ENCODE data around the gene SSBP3.

DNA sequence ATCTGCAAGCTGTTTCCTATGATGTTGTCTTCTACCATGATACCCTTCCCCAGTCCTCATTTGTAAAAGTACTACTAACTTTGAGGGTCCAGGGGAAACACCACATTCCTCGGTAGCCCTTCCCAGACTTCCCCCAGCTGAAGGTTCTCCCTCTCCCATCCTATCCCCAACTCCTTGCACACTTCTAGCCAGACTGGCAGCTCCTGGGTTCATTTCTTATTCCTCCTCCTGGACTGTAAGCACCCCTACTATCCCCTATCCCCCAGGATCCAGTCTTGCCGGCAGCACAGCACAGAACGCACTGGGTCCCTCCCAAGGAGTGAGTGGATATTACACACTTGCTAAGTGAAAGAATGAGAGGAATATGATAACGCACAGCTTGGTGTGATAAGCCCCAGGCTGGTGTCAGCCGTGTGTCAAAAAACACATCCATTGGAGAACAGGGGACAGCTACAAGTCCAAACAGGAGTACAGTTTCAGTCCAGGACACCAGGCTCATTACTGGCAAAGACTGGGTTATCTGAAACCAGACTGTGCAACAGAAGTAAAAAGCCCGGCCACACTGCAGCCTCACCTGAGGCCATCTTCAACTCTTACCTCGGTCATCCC, 100.2 kb downstream of the SSBP3 start:
- no peak for TF ChIP-seq EZH2phosphoT487 (IDR thresholded peaks at IDR 0.05; ENCODE audit: borderline replicate concordance, low read depth, low read length)
- TF ChIP-seq, protein P1, sequence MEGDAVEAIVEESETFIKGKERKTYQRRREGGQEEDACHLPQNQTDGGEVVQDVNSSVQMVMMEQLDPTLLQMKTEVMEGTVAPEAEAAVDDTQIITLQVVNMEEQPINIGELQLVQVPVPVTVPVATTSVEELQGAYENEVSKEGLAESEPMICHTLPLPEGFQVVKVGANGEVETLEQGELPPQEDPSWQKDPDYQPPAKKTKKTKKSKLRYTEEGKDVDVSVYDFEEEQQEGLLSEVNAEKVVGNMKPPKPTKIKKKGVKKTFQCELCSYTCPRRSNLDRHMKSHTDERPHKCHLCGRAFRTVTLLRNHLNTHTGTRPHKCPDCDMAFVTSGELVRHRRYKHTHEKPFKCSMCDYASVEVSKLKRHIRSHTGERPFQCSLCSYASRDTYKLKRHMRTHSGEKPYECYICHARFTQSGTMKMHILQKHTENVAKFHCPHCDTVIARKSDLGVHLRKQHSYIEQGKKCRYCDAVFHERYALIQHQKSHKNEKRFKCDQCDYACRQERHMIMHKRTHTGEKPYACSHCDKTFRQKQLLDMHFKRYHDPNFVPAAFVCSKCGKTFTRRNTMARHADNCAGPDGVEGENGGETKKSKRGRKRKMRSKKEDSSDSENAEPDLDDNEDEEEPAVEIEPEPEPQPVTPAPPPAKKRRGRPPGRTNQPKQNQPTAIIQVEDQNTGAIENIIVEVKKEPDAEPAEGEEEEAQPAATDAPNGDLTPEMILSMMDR (conservative IDR thresholded peaks at IDR 0.05; ENCODE audit: low read length), result no peak
